HEK293 (cell line): Measurements from ENCODE around the gene FKBP14.

Experiments
- CTCF ChIA-PET: fragments of 350-600 bp; formaldehyde crosslinking; extraction: SDS; loops from one replicate; lab custom pipeline; 2021; ENCODE audit warnings: antibody characterized with exemption; lab: Yijun Ruan, JAX
- POLR2A ChIA-PET: fragments of 300-600 bp; formaldehyde crosslinking; extraction: SDS; loops from one replicate; lab custom pipeline; 2020; ENCODE audit warnings: antibody characterized with exemption, inconsistent platforms; lab: Yijun Ruan, JAX
- H3K27ac ChIP-seq: fragments of 200-500 bp; sonication (Bioruptor generic); 2 replicates; pipeline ENCODE4 v1.5.1; 2014; ENCODE audit warnings: low read depth, low read length, control low read depth, inconsistent platforms; ENCODE audit errors: extremely low read depth
- H3K36me3 ChIP-seq, 2 experiments: fragments of 200-500 bp in 1 of 2; sonication (Bioruptor generic) in 1 of 2; 1 replicate in 1 of 2; 2 replicates in 1 of 2; pipeline ENCODE4 v1.5.1; 2014 to 2017; ENCODE audit warnings: inconsistent platforms in 2 of 2, low read length in 2 of 2; ENCODE audit not compliant: control insufficient read depth in 2 of 2, insufficient read depth in 1 of 2
- H3K4me1 ChIP-seq: fragments of 200-500 bp; sonication (Bioruptor generic); 2 replicates; pipeline ENCODE4 v1.5.1; 2014; ENCODE audit warnings: mild to moderate bottlenecking, low read length, inconsistent platforms; ENCODE audit not compliant: control insufficient read depth, insufficient read depth
- H3K4me3 ChIP-seq: 2 replicates; pipeline ENCODE4 v1.5.1; 2011; ENCODE audit warnings: low read depth, mild to moderate bottlenecking, control low read depth, low read length, moderate library complexity
- H3K9me3 ChIP-seq: fragments of 200-500 bp; sonication (Bioruptor generic); 2 replicates; pipeline ENCODE4 v1.5.1; 2014; ENCODE audit warnings: low read depth, low read length, inconsistent platforms; ENCODE audit not compliant: control insufficient read depth, insufficient read depth
- EGR2 ChIP-seq: fragments of 450-650 bp; formaldehyde crosslinking; IDR thresholded peaks from 2 replicates; pipeline ENCODE4 v1.5.1; 2016; ENCODE audit warnings: low read depth, missing biosample characterization, missing genetic modification characterization
- KLF7 ChIP-seq: fragments of 450-650 bp; formaldehyde crosslinking; IDR thresholded peaks from 2 replicates; pipeline ENCODE4 v1.5.1; 2016; ENCODE audit warnings: missing biosample characterization, missing genetic modification characterization, borderline replicate concordance
- TSHZ1 ChIP-seq: fragments of 450-650 bp; formaldehyde crosslinking; IDR thresholded peaks from 2 replicates; pipeline ENCODE4 v1.5.1; 2016; ENCODE audit warnings: missing biosample characterization, missing genetic modification characterization, borderline replicate concordance
- ZFHX2 ChIP-seq: fragments of 450-650 bp; formaldehyde crosslinking; conservative IDR thresholded peaks from 2 replicates; pipeline ENCODE4 v1.5.1; 2016; ENCODE audit warnings: missing biosample characterization, missing genetic modification characterization
- ZNF114 ChIP-seq: fragments of 450-650 bp; formaldehyde crosslinking; IDR thresholded peaks from 2 replicates; pipeline ENCODE4 v1.5.0; 2017; ENCODE audit warnings: missing biosample characterization, missing genetic modification characterization
- ZNF274 ChIP-seq, 2 experiments: fragments of 200-500 bp in 1 of 2; fragments of 450-650 bp in 1 of 2; sonication (Bioruptor generic) in 1 of 2; formaldehyde crosslinking in 1 of 2; IDR thresholded peaks; 2 replicates each; pipeline versions ENCODE4 v1.5.1 to v1.6.1; 2014 to 2016; ENCODE audit warnings: borderline replicate concordance in 1 of 2, inconsistent platforms in 1 of 2, low read length in 1 of 2, missing biosample characterization in 1 of 2, missing genetic modification characterization in 1 of 2
- ZNF280D ChIP-seq: fragments of 450-650 bp; formaldehyde crosslinking; IDR thresholded peaks from 2 replicates; pipeline ENCODE4 v1.5.1; 2016; ENCODE audit warnings: missing biosample characterization, missing genetic modification characterization
- ZNF311 ChIP-seq: fragments of 450-650 bp; formaldehyde crosslinking; IDR thresholded peaks from 2 replicates; pipeline ENCODE4 v1.5.1; 2017; ENCODE audit warnings: missing biosample characterization, missing genetic modification characterization, borderline replicate concordance
- ZNF341 ChIP-seq: fragments of 450-650 bp; formaldehyde crosslinking; IDR thresholded peaks from 2 replicates; pipeline ENCODE4; 2016; ENCODE audit warnings: low read depth, missing biosample characterization, missing genetic modification characterization
- ZNF423 ChIP-seq: fragments of 450-650 bp; formaldehyde crosslinking; IDR thresholded peaks from 2 replicates; pipeline ENCODE4 v1.5.1; 2016; ENCODE audit warnings: missing biosample characterization, missing genetic modification characterization
- ZNF549 ChIP-seq: fragments of 450-650 bp; IDR thresholded peaks from 2 replicates; pipeline ENCODE4 v1.5.1; 2018; ENCODE audit warnings: missing biosample characterization, missing genetic modification characterization, mild to moderate bottlenecking, inconsistent platforms, moderate library complexity
- ZNF560 ChIP-seq: fragments of 450-650 bp; formaldehyde crosslinking; IDR thresholded peaks from 2 replicates; pipeline ENCODE4 v1.5.1; 2017; ENCODE audit warnings: missing biosample characterization, missing genetic modification characterization, borderline replicate concordance
- ZNF645 ChIP-seq: fragments of 450-650 bp; formaldehyde crosslinking; IDR thresholded peaks from 2 replicates; pipeline ENCODE4; 2016; ENCODE audit warnings: missing biosample characterization, missing genetic modification characterization
- ZNF692 ChIP-seq: fragments of 450-650 bp; formaldehyde crosslinking; IDR thresholded peaks from 2 replicates; pipeline ENCODE4 v1.5.1; 2016; ENCODE audit warnings: missing biosample characterization, missing genetic modification characterization
- ZNF837 ChIP-seq: fragments of 450-650 bp; formaldehyde crosslinking; IDR thresholded peaks from 2 replicates; pipeline ENCODE4 v1.5.1; 2016; ENCODE audit warnings: missing biosample characterization, missing genetic modification characterization
- ZSCAN23 ChIP-seq: fragments of 450-650 bp; formaldehyde crosslinking; IDR thresholded peaks from 2 replicates; pipeline ENCODE4 v1.5.1; 2016; ENCODE audit warnings: missing biosample characterization, missing genetic modification characterization
- ZXDB ChIP-seq: fragments of 450-650 bp; formaldehyde crosslinking; IDR thresholded peaks from 2 replicates; pipeline ENCODE4 v1.5.1; 2016; ENCODE audit warnings: missing biosample characterization, missing genetic modification characterization

FKBP14 gene

GRCh38 chr7:30036220-30036619 lies 9.7 kb upstream of the FKBP14 start:
- ChIA-PET CTCF (interaction anchor here (0.6 to 1.3 kb wide), 4 partner anchors 8 to 26 kb away, joined by 3 to 5 read pairs (median 4); partner anchors contain the start of gene PLEKHA8), POLR2A (no interaction called here)
- Histone ChIP-seq H3K36me3 (no peaks in the 10 kb centered on the region; a peak in 1 of 3 replicates), H3K27ac (no peak overlapping the region), H3K4me1 (peaks cover 4% of the 10 kb centered on the region), H3K9me3 (no peaks in the 10 kb centered on the region), H3K4me3 (no peak overlapping the region)
- TF ChIP-seq ZNF692 (tag by site-specific recombination) (no peak), ZNF837 (tag by site-specific recombination) (no peak), EGR2 (tag by site-specific recombination) (no peak), ZNF341 (tag by site-specific recombination) (no peak), ZNF280D (tag by site-specific recombination) (no peak), ZNF549 (tag by site-specific recombination) (no peak), ZNF114 (tag by site-specific recombination) (no peak), ZNF560 (tag by site-specific recombination) (no peak), KLF7 (tag by site-specific recombination) (no peak), ZSCAN23 (no peak), ZFHX2 (tag by site-specific recombination) (no peak), ZNF423 (no peak), TSHZ1 (tag by site-specific recombination) (no peak), ZXDB (tag by site-specific recombination) (no peak), ZNF645 (tag by site-specific recombination) (no peak), ZNF311 (tag by site-specific recombination) (no peak), ZNF274 (IDR thresholded peaks at IDR 0.05; ENCODE audit: low read length) (no peak), ZNF274 (tag by site-specific recombination; IDR thresholded peaks at IDR 0.05; ENCODE audit: borderline replicate concordance) (no peak)
